Peyer's patch (tissue), 4 donors: ENCODE data around the gene WWC1.

ENCODE experiments used
- CTCF ChIP-seq, 6 experiments: fragments of 450-650 bp in 4 of 6; fragments of 200-600 bp in 2 of 6; sonication (generic) in 1 of 6; IDR thresholded peaks; one replicate each; pipeline ENCODE4 v1.5.1; 2017 to 2019; ENCODE audit warnings: antibody characterized with exemption in 6 of 6, mild to moderate bottlenecking in 3 of 6, moderate library complexity in 1 of 6
- POLR2A ChIP-seq, 2 donors: fragments of 450-650 bp; IDR thresholded peaks; one replicate each; pipeline ENCODE4 v1.5.1; 2017; ENCODE audit warnings: antibody characterized with exemption in 2 of 2, mild to moderate bottlenecking in 2 of 2, moderate library complexity in 2 of 2

DNA sequence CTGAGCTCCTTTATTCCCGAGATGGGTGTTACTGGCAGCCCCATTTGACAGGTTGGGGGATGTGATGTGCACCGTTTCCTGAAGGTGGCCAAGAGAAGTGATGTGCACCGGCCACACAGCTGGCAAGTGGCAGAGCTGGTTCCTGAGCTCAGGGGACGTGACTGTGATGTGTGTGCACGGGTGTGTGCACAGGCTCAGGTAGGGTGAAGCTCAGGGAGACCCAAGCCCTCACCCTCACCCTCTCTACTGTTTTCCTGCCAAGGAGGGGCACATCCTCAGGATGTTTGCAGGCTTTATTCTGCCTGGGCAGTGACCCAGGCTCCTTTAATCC is 56.6 kb downstream of the WWC1 start:
- TF ChIP-seq CTCF (IDR thresholded peaks at IDR 0.05) (no peak), POLR2A (IDR thresholded peaks at IDR 0.05) (no peak)
